IMR-90 (cell line): Measurements from ENCODE around the gene ARHGEF2. TPM values are rescaled to one million over a fixed set of nuclear protein-coding genes. Genes with fewer than 3 reads are reported as not detected.

Source experiments
- ATAC-seq: fragments of 200-7000 bp; cut with Tn5 transposase; 2 replicates; pipeline ENCODE4 v1.9.1; 2020; ENCODE audit warnings: low read depth, mild to moderate bottlenecking, moderate library complexity
- BruUV-seq: library from RNA; stranded (reverse); fragments of 400-500 nt; replicated peaks from 2 replicates; lab custom pipeline; 2021; lab: Mats Ljungman, UMichigan
- CTCF ChIA-PET: fragments of 300-600 bp; formaldehyde crosslinking; extraction: SDS; loops from one replicate; lab custom pipeline; 2021; ENCODE audit warnings: antibody characterized with exemption; lab: Yijun Ruan, JAX
- POLR2A ChIA-PET: fragments of 300-600 bp; sonication (Branson Sonifier 250); formaldehyde crosslinking; loops from one replicate; lab custom pipeline; 2022; ENCODE audit warnings: antibody characterized with exemption; ENCODE audit not compliant: unreplicated experiment; lab: Charles Lee
- DNase-seq: peaks from one replicate; pipeline ENCODE4 v3.0.0; 2013
- H2AFZ ChIP-seq: replicated peaks from 2 replicates; pipeline ENCODE3; 2013; ENCODE audit warnings: low read length, mild to moderate bottlenecking; ENCODE audit not compliant: poor library complexity
- H2AK5ac ChIP-seq: 2 replicates; pipeline ENCODE4 v1.6.1; 2013; ENCODE audit warnings: low read depth, low read length, inconsistent platforms
- H2AK9ac ChIP-seq: replicated peaks from 2 replicates; pipeline ENCODE3; 2013; ENCODE audit warnings: mild to moderate bottlenecking, low read depth, low read length, moderate library complexity; ENCODE audit not compliant: poor library complexity
- H2BK120ac ChIP-seq: 2 replicates; pipeline ENCODE4 v1.6.1; 2013; ENCODE audit warnings: low read depth, low read length, inconsistent platforms
- H2BK15ac ChIP-seq: 3 replicates; pipeline ENCODE4 v1.6.1; 2013; ENCODE audit warnings: low read depth, low read length, inconsistent platforms
- H2BK20ac ChIP-seq: 2 replicates; pipeline ENCODE4 v1.6.1; 2013; ENCODE audit warnings: low read depth, mild to moderate bottlenecking, inconsistent platforms, low read length, moderate library complexity
- H2BK5ac ChIP-seq: 2 replicates; pipeline ENCODE4 v1.6.1; 2013; ENCODE audit warnings: mild to moderate bottlenecking, low read depth, low read length, inconsistent platforms; ENCODE audit not compliant: poor library complexity, severe bottlenecking
- H3K14ac ChIP-seq: replicated peaks from 2 replicates; pipeline ENCODE4 v1.6.1; 2013; ENCODE audit warnings: low read depth, low read length, inconsistent platforms
- H3K18ac ChIP-seq: 2 replicates; pipeline ENCODE4 v1.6.1; 2013; ENCODE audit warnings: low read depth, low read length, control low read depth
- H3K23ac ChIP-seq: 2 replicates; pipeline ENCODE4 v1.6.1; 2013; ENCODE audit warnings: low read depth, low read length, inconsistent platforms
- H3K27ac ChIP-seq: 2 replicates; pipeline ENCODE4 v1.5.1; 2013; ENCODE audit warnings: mild to moderate bottlenecking, control low read depth, low read length; ENCODE audit not compliant: insufficient read depth
- H3K27me3 ChIP-seq: 2 replicates; pipeline ENCODE4 v1.6.1; 2013; ENCODE audit warnings: low read length; ENCODE audit not compliant: control insufficient read depth, insufficient read depth
- H3K36me3 ChIP-seq: 2 replicates; pipeline ENCODE4 v1.6.1; 2013; ENCODE audit warnings: low read length, mixed read lengths; ENCODE audit not compliant: control insufficient read depth, insufficient read depth
- H3K4ac ChIP-seq: 2 replicates; pipeline ENCODE4 v1.6.1; 2013; ENCODE audit warnings: low read depth, low read length, inconsistent platforms
- H3K4me1 ChIP-seq: 2 replicates; pipeline ENCODE4 v1.6.1; 2013; ENCODE audit warnings: low read length, mixed read lengths; ENCODE audit not compliant: control insufficient read depth, insufficient read depth
- H3K4me2 ChIP-seq: 2 replicates; pipeline ENCODE4 v1.6.1; 2013; ENCODE audit warnings: low read depth, mild to moderate bottlenecking, control low read depth, low read length, moderate library complexity
- H3K4me3 ChIP-seq: 2 replicates; pipeline ENCODE4 v1.5.1; 2013; ENCODE audit warnings: low read depth, mild to moderate bottlenecking, control low read depth, low read length, moderate library complexity; ENCODE audit not compliant: insufficient read depth
- H3K56ac ChIP-seq: 2 replicates; pipeline ENCODE4 v1.6.1; 2013; ENCODE audit warnings: low read length, inconsistent platforms; ENCODE audit not compliant: insufficient read depth; ENCODE audit errors: extremely low read depth
- H3K79me1 ChIP-seq, 2 experiments: 2 replicates each; pipeline ENCODE4 v1.6.1; 2013; ENCODE audit warnings: low read length in 2 of 2, inconsistent platforms in 1 of 2, low read depth in 1 of 2
- H3K9ac ChIP-seq: 2 replicates; pipeline ENCODE4 v1.6.1; 2013; ENCODE audit warnings: low read depth, low read length, control low read depth
- H3K9me1 ChIP-seq: 2 replicates; pipeline ENCODE4 v1.6.1; 2013; ENCODE audit warnings: low read length, inconsistent platforms; ENCODE audit not compliant: insufficient read depth
- H3K9me3 ChIP-seq: 2 replicates; pipeline ENCODE4 v1.6.1; 2013; ENCODE audit warnings: low read length; ENCODE audit not compliant: control insufficient read depth, insufficient read depth
- H4K20me1 ChIP-seq: 2 replicates; pipeline ENCODE4 v1.6.1; 2013; ENCODE audit warnings: low read length, inconsistent platforms; ENCODE audit not compliant: insufficient read depth
- H4K5ac ChIP-seq: 2 replicates; pipeline ENCODE4 v1.6.1; 2013; ENCODE audit warnings: mild to moderate bottlenecking, low read depth, low read length, control low read depth
- H4K8ac ChIP-seq, 2 experiments: 2 replicates each; pipeline ENCODE4 v1.6.1; 2013; ENCODE audit warnings: low read depth in 2 of 2, low read length in 2 of 2, control low read depth in 1 of 2, inconsistent platforms in 1 of 2
- H4K91ac ChIP-seq: 2 replicates; pipeline ENCODE4 v1.6.1; 2013; ENCODE audit warnings: low read depth, low read length, inconsistent platforms; ENCODE audit not compliant: insufficient read depth
- BHLHE40 ChIP-seq: fragments of 150-350 bp; IDR thresholded peaks from 2 replicates; pipeline ENCODE4 v1.6.1; 2016; ENCODE audit warnings: mild to moderate bottlenecking, low read depth, low read length
- CEBPB ChIP-seq: IDR thresholded peaks from 2 replicates; pipeline ENCODE4 v1.6.1; 2012; ENCODE audit warnings: low read depth, low read length, improper control_type of control experiment
- CHD1 ChIP-seq: IDR thresholded peaks from 2 replicates; pipeline ENCODE4 v1.6.1; 2012; ENCODE audit warnings: low read depth, low read length, improper control_type of control experiment
- CTCF ChIP-seq: conservative IDR thresholded peaks from 2 replicates; pipeline ENCODE4 v1.5.1; 2012; ENCODE audit warnings: mild to moderate bottlenecking, low read depth, low read length, improper control_type of control experiment
- ELK1 ChIP-seq: fragments of 150-350 bp; IDR thresholded peaks from 2 replicates; pipeline ENCODE4 v1.6.1; 2016; ENCODE audit warnings: low read depth, mild to moderate bottlenecking, low read length, moderate library complexity, borderline replicate concordance
- FOS ChIP-seq: fragments of 150-350 bp; IDR thresholded peaks from 2 replicates; pipeline ENCODE4 v1.6.1; 2016; ENCODE audit warnings: low read depth, low read length
- MAFK ChIP-seq: IDR thresholded peaks from 2 replicates; pipeline ENCODE4 v1.6.1; 2012; ENCODE audit warnings: low read depth, low read length, improper control_type of control experiment
- MAZ ChIP-seq: IDR thresholded peaks from 2 replicates; pipeline ENCODE4 v1.6.1; 2012; ENCODE audit warnings: low read depth, mild to moderate bottlenecking, low read length, improper control_type of control experiment, moderate library complexity, borderline replicate concordance
- POLR2A ChIP-seq: IDR thresholded peaks from 2 replicates; pipeline ENCODE4 v1.6.1; 2012; ENCODE audit warnings: mild to moderate bottlenecking, low read depth, low read length
- RAD21 ChIP-seq: IDR thresholded peaks from 2 replicates; pipeline ENCODE4 v1.6.1; 2012; ENCODE audit warnings: low read length, improper control_type of control experiment
- RCOR1 ChIP-seq: IDR thresholded peaks from 2 replicates; pipeline ENCODE4 v1.6.1; 2012; ENCODE audit warnings: mild to moderate bottlenecking, low read length, improper control_type of control experiment; ENCODE audit not compliant: insufficient replicate concordance
- RFX5 ChIP-seq: IDR thresholded peaks from 2 replicates; pipeline ENCODE4 v1.8.0; 2012; ENCODE audit warnings: low read depth, mild to moderate bottlenecking, low read length, moderate library complexity
- SMC3 ChIP-seq: fragments of 150-350 bp; IDR thresholded peaks from 2 replicates; pipeline ENCODE4 v1.6.1; 2016; ENCODE audit warnings: low read depth, mild to moderate bottlenecking, antibody characterized with exemption, low read length, moderate library complexity
- WGBS, 2 experiments: methylation state at CpG; one replicate each; pipeline versions ENCODE4 v1.1.5 to v1.1.7; 2013; ENCODE audit warnings: missing lambda C conversion rate in 2 of 2; ENCODE audit not compliant: insufficient read length in 1 of 2; ENCODE audit errors: extremely low coverage in 2 of 2; 5-methylcytosine and 5-hydroxymethylcytosine counted together
- dilution Hi-C: fragments of 300-500 bp; cut with HindIII; formaldehyde crosslinking; loops from one replicate; pipeline ENCODE4 v1.14.3; 2018; ENCODE audit warnings: low sequenced_read_pairs; ENCODE audit not compliant: unreplicated experiment
- in situ Hi-C: fragments of 300-500 bp; cut with MboI; formaldehyde crosslinking; loops from 3 replicates; pipeline ENCODE4 v1.14.3; 2019; ENCODE audit warnings: low sequenced_read_pairs, inconsistent platforms, mixed read lengths
- intact Hi-C: fragments of 100-400 bp; cut with micrococcal nuclease; formaldehyde crosslinking; loops from 2 replicates; pipeline ENCODE4 v1.10.0; 2022
- polyA plus RNA-seq, 3 experiments: library from polyadenylated mRNA; depleted of rRNA; stranded (reverse); fragments of >200 nt; gene quantifications; 2 replicates each; pipeline ENCODE4 v1.2.3, GENCODE V29; 2012; ENCODE audit warnings: low replicate concordance in 1 of 3
- total RNA-seq: library from RNA; depleted of rRNA; stranded (reverse); fragments of >200 nt; gene quantifications from 2 replicates; pipeline ENCODE4 v1.2.3, GENCODE V29; 2012

Gene ARHGEF2
- total and polyA plus RNA-seq, 2 of the 4 experiments (the other 2 are of a cell fraction): 91.8 to 117 TPM

- dilution Hi-C loops: no loop called here
Observed at GRCh38 chr1:155999964-156000363, 21.6 kb upstream of the ARHGEF2 start.

More at GRCh38 chr1:155999964-156000363, 21.6 kb upstream of the ARHGEF2 start:
- CTCF ChIA-PET: no interaction called here
- H2BK15ac ChIP-seq: no peak overlapping the region
- no peak overlapping the region for H4K8ac ChIP-seq
- no peak overlapping the region for H3K4me2 ChIP-seq
- no peak overlapping the region for H2AK5ac ChIP-seq
- H3K4me1 ChIP-seq: 0 out of 2 replicates have a peak, but pooled peaks cover 2% of the 10 kb centered on the region
- H3K9ac ChIP-seq: no peak overlapping the region
- TF ChIP-seq MAFK (no peak), POLR2A (no peak), ELK1 (no peak), BHLHE40 (no peak), SMC3 (no peak), CHD1 (no peak), MAZ (no peak), RFX5 (no peak), CTCF (no peak), RAD21 (no peak), FOS (no peak), CEBPB (no peak), RCOR1 (no peak)
- H2BK5ac ChIP-seq: no peak overlapping the region
- no peak overlapping the region for H2AK9ac ChIP-seq
- no peak overlapping the region for H2BK20ac ChIP-seq
- H3K14ac ChIP-seq: no peak overlapping the region
- H3K4ac ChIP-seq: no peak overlapping the region
- no peak overlapping the region for H2BK120ac ChIP-seq
- H3K56ac ChIP-seq: no peak overlapping the region
- H3K79me1 ChIP-seq: no peaks in the 10 kb centered on the region
- no peak overlapping the region for H3K23ac ChIP-seq
- ATAC-seq: no peak
- H3K9me1 ChIP-seq: no peaks in the 10 kb centered on the region
- H3K36me3 ChIP-seq: no peaks in the 10 kb centered on the region
- intact Hi-C loops: no loop called here
- WGBS, 2 experiments: no CpG with 5 or more reads among the region's 1 CpG
- no peak overlapping the region for H3K18ac ChIP-seq
- in situ Hi-C loops: no loop called here
- DNase-seq: no peak
- no peak overlapping the region for H4K5ac ChIP-seq
- H3K4me3 ChIP-seq: no peak overlapping the region
- H3K27ac ChIP-seq: no peak overlapping the region
- BruUV-seq: no TSS peak
- no peak overlapping the region for H2AFZ ChIP-seq
- POLR2A ChIA-PET: no interaction called here
- H3K27me3 ChIP-seq: no peaks in the 10 kb centered on the region
- no peaks in the 10 kb centered on the region for H3K9me3 ChIP-seq
- no peak overlapping the region for H4K91ac ChIP-seq
- H4K20me1 ChIP-seq: no peaks in the 10 kb centered on the region
